Common myeloid progenitor, CD34-positive (primary cell): ENCODE results near the gene MOB3B.

Experiments used
- CTCF ChIA-PET: fragments of 350-600 bp; sonication (Branson Sonifier 250); formaldehyde crosslinking; loops from one replicate; lab custom pipeline; 2021; ENCODE audit warnings: antibody characterized with exemption; lab: Charles Lee
- POLR2A ChIA-PET: fragments of 350-600 bp; sonication (Branson Sonifier 250); formaldehyde crosslinking; loops from one replicate; lab custom pipeline; 2021; ENCODE audit warnings: antibody characterized with exemption; lab: Charles Lee
- DNase-seq, 3 donors: peaks; one replicate each; pipeline versions ENCODE4 v3.0.0 to v3.0.0-alpha.2; 2013
- H3K27ac ChIP-seq, 2 experiments: 1 replicate in 1 of 2; 2 replicates in 1 of 2; pipeline ENCODE4 v1.7.0; 2013; ENCODE audit warnings: inconsistent platforms in 2 of 2, low read length in 2 of 2, mild to moderate bottlenecking in 2 of 2, low read depth in 1 of 2, moderate library complexity in 1 of 2; ENCODE audit not compliant: severe bottlenecking in 2 of 2, insufficient read depth in 1 of 2, poor library complexity in 1 of 2
- H3K27me3 ChIP-seq, 5 experiments: replicated peaks in 2 of 5; 1 replicate in 3 of 5; 2 replicates in 2 of 5; pipeline versions ENCODE4 v1.6.1 to v1.7.0; 2013; ENCODE audit warnings: low read length in 4 of 5, mild to moderate bottlenecking in 2 of 5, moderate library complexity in 2 of 5, inconsistent platforms in 1 of 5; ENCODE audit not compliant: insufficient read depth in 5 of 5, control insufficient read depth in 4 of 5
- H3K36me3 ChIP-seq, 4 experiments: 1 replicate in 2 of 4; 2 replicates in 2 of 4; pipeline versions ENCODE4 v1.6.1 to v1.7.0; 2013; ENCODE audit warnings: low read length in 3 of 4, control low read depth in 1 of 4, mild to moderate bottlenecking in 1 of 4; ENCODE audit not compliant: control insufficient read depth in 4 of 4, insufficient read depth in 4 of 4
- H3K4me1 ChIP-seq, 4 experiments: 1 replicate in 3 of 4; 2 replicates in 1 of 4; pipeline versions ENCODE4 v1.6.1 to v1.7.1; 2013; ENCODE audit warnings: low read length in 3 of 4, mild to moderate bottlenecking in 3 of 4, control low read depth in 1 of 4, inconsistent platforms in 1 of 4, moderate library complexity in 1 of 4; ENCODE audit not compliant: control insufficient read depth in 4 of 4, insufficient read depth in 4 of 4; ENCODE audit errors: control extremely low read depth in 1 of 4
- H3K4me3 ChIP-seq, 7 experiments: 1 replicate in 4 of 7; 2 replicates in 3 of 7; pipeline versions ENCODE4 v1.5.1 to v1.7.0; 2013; ENCODE audit warnings: mild to moderate bottlenecking in 7 of 7, low read length in 6 of 7, moderate library complexity in 6 of 7, inconsistent platforms in 2 of 7, low read depth in 2 of 7, control low read depth in 1 of 7; ENCODE audit not compliant: insufficient read depth in 4 of 7, control insufficient read depth in 1 of 7; ENCODE audit errors: extremely low read depth in 1 of 7
- H3K9me3 ChIP-seq, 5 experiments: 1 replicate in 4 of 5; 2 replicates in 1 of 5; pipeline versions ENCODE4 v1.6.1 to v1.7.1; 2013; ENCODE audit warnings: low read length in 4 of 5, mild to moderate bottlenecking in 2 of 5, inconsistent platforms in 1 of 5, low read depth in 1 of 5, moderate library complexity in 1 of 5; ENCODE audit not compliant: control insufficient read depth in 4 of 5, insufficient read depth in 2 of 5; ENCODE audit errors: control extremely low read depth in 1 of 5
- WGBS: methylation state at CpG from one replicate; pipeline ENCODE4 v1.1.5; 2013; ENCODE audit not compliant: insufficient coverage; 5-methylcytosine and 5-hydroxymethylcytosine counted together

The MOB3B gene

GRCh38 chr9:27530915-27531755, 1.5 kb upstream of the MOB3B start:
- 100% methylated on average over 2 of the region's 4 CpGs for WGBS
- no peaks in the 10 kb centered on the region for H3K9me3 ChIP-seq
- H3K36me3 ChIP-seq: peaks cover 0 to 7% (median 0%) of the 10 kb centered on the region in 4 experiments
- peaks cover 0 to 20% (median 15%) of the 10 kb centered on the region in 4 experiments for H3K4me1 ChIP-seq
- POLR2A ChIA-PET: no interaction called here
- H3K27ac ChIP-seq: no peak overlapping the region
- H3K4me3 ChIP-seq: no peak overlapping the region
- H3K27me3 ChIP-seq: peaks cover 0 to 10% (median 0%) of the 10 kb centered on the region in 5 experiments
- DNase-seq: no peak
- CTCF ChIA-PET: interaction anchor here (0.7 to 10.9 kb wide), 7 partner anchors 15 to 198 kb away, joined by 3 to 131 read pairs (median 4); no protein-coding TSS in a partner anchor

GRCh38 chr9:27528886-27529315, 713 bp downstream of the MOB3B start:
- WGBS: 0% methylated on average over 25 of the region's 25 CpGs
- no peaks in the 10 kb centered on the region for H3K36me3 ChIP-seq
- ChIA-PET POLR2A (no interaction called here), CTCF (interaction anchor here (0.7 to 10.9 kb wide), 13 partner anchors 8 to 496 kb away, joined by 3 to 131 read pairs (median 3); no protein-coding TSS in a partner anchor)
- peaks cover 0 to 20% (median 15%) of the 10 kb centered on the region in 4 experiments for H3K4me1 ChIP-seq
- peak; percentile 31 to 73 (median 71) for DNase-seq
- H3K4me3 ChIP-seq: peak overlapping the region; percentile 56 to 88 (median 78)
- H3K27me3 ChIP-seq: peaks cover 0 to 10% (median 2%) of the 10 kb centered on the region in 5 experiments
- peak overlapping the region in 1 of 2 experiments; percentile 45 for H3K27ac ChIP-seq
- H3K9me3 ChIP-seq: no peaks in the 10 kb centered on the region

GRCh38 chr9:27528076-27528885, 1.3 kb downstream of the MOB3B start:
- ChIA-PET POLR2A (no interaction called here), CTCF (interaction anchor here (0.6 to 1.7 kb wide), 4 partner anchors 9 to 195 kb away, joined by 3 to 4 read pairs (median 3); no protein-coding TSS in a partner anchor)
- Histone ChIP-seq H3K9me3 (no peaks in the 10 kb centered on the region), H3K4me3 (peak overlapping the region; percentile 56 to 88 (median 78)), H3K27ac (peak overlapping the region in 1 of 2 experiments; percentile 45), H3K36me3 (no peaks in the 10 kb centered on the region), H3K27me3 (peaks cover 0 to 10% (median 2%) of the 10 kb centered on the region in 5 experiments), H3K4me1 (peaks cover 0 to 20% (median 15%) of the 10 kb centered on the region in 4 experiments)
- peak; percentile 46 to 79 (median 73) for DNase-seq
- whole genome bisulfite sequencing: 4% methylated on average over 31 of the region's 44 CpGs

- no peak for DNase-seq
- CTCF ChIA-PET: interaction anchor here (0.6 to 2.7 kb wide), 4 partner anchors 12 to 195 kb away, joined by 3 to 9 read pairs (median 4); no protein-coding TSS in a partner anchor
- Histone ChIP-seq H3K4me1 (peaks cover 0 to 20% (median 15%) of the 10 kb centered on the region in 4 experiments), H3K27ac (peak overlapping the region in 1 of 2 experiments; percentile 45), H3K9me3 (no peaks in the 10 kb centered on the region), H3K36me3 (no peaks in the 10 kb centered on the region), H3K4me3 (peak overlapping the region in 6 of 7 experiments; percentile 64 to 88 (median 79)), H3K27me3 (peaks cover 0 to 10% (median 2%) of the 10 kb centered on the region in 5 experiments)
- POLR2A ChIA-PET: no interaction called here
- 52% methylated on average over 7 of the region's 8 CpGs for WGBS
Observed at GRCh38 chr9:27527702-27528075, 1.9 kb downstream of the MOB3B start.

- Histone ChIP-seq H3K9me3 (no peaks in the 10 kb centered on the region), H3K27ac (no peak within 1 kb of the TSS), H3K4me1 (peaks cover 0 to 14% (median 12%) of the 10 kb centered on the region in 4 experiments), H3K27me3 (peaks cover 0 to 10% (median 2%) of the 10 kb centered on the region in 5 experiments), H3K36me3 (no peaks in the 10 kb centered on the region), H3K4me3 (no peak within 1 kb of the TSS)
- DNase-seq: no peak
- WGBS: no CpG with 5 or more reads among the region's 2 CpGs
- ChIA-PET CTCF (interaction anchor here (0.8 to 1.1 kb wide), 2 partner anchors 46 to 51 kb away, joined by 3 read pairs; no protein-coding TSS in a partner anchor), POLR2A (no interaction called here)
Observed at GRCh38 chr9:27524236-27524635, 5.4 kb downstream of the MOB3B start, which contains the start of gene IFNK. TSS of gene IFNK (plus strand) at chr9:27524290. CDS start at chr9:27524337, 47 bp downstream.

- Histone ChIP-seq H3K36me3 (no peaks in the 10 kb centered on the region), H3K27me3 (peaks cover 0 to 9% (median 2%) of the 10 kb centered on the region in 5 experiments), H3K27ac (no peak overlapping the region), H3K9me3 (no peaks in the 10 kb centered on the region), H3K4me1 (peaks cover 0 to 6% (median 4%) of the 10 kb centered on the region in 4 experiments), H3K4me3 (no peak overlapping the region)
- CTCF ChIA-PET: no interaction called here
- POLR2A ChIA-PET: interaction anchor here (0.6 kb wide), 1 partner anchor 46 kb away, joined by 3 read pairs; no protein-coding TSS in a partner anchor
- DNase-seq: no peak
Observed at GRCh38 chr9:27523141-27523540, 6.5 kb downstream of the MOB3B start.
